NOMO-1 (cell line): ENCODE measurements around the gene C22orf15.

Experiments
- DNase-seq, 2 experiments: peaks; one replicate each; lab custom pipeline; 2025; ENCODE audit not compliant: unreplicated experiment in 2 of 2; lab: John Stamatoyannopoulos, UW

C22orf15 gene, protein sequence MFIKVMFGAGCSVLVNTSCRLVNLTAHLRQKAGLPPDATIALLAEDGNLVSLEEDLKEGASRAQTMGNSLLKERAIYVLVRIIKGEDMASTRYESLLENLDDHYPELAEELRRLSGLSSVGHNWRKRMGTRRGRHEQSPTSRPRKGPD

DNA sequence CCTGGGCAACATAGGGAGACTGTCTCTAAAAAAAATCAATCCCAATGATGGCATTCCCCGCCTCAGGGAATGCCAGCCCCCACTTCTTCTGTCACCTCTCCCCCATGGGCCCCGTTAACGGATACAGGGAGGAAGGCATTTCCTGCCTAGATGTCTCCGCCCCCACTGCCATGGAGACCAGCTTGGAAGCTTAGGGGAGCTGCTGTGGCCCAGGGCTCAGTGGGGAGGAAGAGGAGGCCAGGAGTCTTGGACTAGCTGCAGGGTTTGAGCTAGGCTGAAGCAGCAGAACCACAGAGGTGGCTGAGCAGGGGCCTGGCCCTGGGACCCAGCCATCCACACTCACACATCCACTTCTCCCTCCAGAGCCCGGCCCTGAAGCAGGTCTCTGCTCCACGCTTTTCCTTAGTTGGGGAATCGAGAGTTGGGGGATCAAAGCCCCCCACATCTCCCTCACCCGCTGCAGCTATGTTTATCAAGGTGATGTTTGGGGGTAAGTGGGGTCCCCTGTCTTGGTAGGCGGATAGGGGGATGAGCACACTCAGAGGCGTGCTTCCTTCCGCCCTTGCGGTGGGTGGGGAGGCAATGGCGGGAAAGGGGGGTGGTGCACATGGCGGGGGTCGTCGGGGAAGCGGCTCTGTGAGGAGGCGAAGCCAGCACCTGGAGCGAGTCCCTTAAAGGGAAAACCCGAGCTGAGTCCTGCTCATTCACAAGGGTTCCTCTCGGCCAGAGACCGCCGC, at the start of gene C22orf15:
C22orf15 (plus strand) TSS at position 149 of the 737 bp plus-strand sequence; CDS start at position 466, 317 bp downstream.
- no peak for DNase-seq

DNA sequence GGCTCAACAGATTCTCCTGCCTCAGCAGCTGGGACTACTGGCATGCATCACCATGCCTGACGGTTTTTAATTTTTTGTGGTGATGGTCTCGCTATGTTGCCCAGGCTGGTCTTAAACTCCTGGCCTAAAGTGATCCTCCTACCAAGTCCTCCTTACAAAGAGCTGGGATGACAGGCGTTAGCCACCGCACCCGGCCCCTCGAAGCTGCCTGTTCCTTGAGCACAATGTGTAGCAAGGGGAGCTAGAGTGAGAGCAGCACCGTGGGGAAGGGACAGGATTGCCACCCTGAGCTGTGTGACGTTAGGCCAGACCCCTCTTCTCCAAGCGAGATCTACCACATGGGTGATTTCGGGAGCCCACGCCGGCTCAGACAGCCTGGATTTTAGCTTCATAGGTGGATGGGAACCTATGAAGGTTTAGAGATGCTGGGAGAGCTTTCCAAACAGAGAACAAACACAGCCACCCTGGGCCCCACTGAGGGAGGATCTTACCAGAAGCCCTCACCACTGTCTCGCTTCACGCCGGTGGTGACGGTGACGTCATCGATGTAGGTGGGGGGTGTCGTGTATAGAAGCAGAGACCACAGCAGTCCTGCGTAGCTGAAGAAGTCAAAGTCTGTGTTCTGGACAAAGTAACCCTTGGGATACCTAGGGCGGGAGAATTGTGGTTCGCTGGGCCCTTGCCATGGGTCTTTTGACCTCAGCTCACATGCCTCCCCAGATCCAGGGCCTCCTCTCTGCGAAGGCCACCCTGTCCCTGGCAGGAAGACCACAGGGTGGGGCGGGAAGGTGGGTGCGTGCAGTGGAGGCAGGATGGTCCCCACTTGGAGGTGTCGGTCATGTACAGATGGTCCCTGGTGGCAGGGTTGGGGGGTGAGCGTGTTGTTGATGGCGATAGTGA, 48.8 kb upstream of the C22orf15 start:
- DNase-seq, result no peak

DNA sequence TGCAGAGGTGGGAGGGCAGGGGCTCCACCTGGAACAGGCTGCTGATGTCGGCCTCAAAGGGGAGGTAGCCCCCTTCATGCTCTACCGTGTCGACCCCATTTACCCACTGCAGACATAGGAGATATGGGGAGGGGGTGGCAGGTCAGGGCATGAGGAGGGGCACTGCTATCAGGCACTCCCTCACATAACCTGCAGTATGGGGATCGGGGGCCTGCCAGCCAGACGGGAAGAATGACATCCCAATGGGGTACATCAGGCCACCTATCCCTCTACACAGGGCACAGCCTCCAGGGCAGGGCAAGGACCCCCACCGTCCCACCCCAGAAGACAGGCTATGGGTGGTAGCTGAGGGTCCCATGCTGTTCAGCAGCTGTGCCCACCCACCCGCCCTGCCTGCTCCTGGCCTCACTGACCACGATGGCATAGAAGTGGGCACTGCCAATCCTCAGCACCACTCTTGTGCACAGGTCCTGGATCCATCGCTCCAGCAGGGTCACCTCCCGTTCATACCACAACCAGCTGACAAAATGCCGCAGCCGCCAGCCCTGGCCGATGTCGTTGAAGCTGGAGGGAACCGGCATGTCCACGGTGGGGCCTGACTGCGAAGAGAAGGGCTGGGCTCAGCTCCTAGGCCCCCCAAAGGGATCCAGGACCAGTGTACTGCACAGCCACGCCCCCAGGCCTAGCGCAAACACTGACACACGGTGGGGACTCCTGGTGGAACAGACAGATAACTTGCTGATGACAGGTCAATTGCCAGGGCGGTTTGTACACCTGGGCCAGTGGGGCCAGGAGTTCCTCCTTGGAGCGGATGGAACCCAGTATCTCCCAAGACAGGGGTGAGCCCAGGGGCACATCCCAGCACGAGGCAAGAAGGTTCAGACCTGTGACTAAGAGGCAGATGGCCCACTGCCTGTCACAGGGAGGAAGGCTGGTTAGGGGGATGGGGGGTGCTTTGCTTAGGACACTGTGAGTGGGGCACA, 47.9 kb upstream of the C22orf15 start:
- DNase-seq, result no peak

DNA sequence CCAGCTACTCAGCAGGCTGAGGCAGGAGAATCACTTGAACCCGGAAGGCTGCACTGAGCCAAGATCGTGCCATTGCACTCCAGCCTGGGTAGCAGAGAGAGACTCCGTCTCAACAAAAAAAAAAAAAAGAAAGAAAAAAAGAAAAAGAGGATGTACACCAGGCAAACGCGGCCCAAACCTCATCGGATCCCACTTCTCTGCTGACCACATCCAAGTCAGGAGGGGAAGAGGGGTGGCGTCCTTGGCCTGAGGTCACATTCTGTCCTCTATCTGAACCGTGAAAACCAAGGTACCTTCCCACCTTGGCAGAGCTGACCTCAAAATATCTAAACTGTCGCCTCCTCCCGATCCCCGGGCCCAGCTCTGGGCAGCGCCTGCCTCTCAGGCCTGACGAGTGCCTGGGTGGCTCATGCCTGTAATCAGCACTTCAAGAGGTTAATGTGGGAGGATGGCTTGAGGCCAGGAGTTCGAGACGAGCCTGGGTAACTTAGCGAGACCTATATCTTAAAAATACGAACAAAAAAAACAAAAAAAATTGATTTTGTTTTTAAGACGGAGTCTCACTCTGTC, 46.9 kb upstream of the C22orf15 start:
- peak in 1 of 2 experiments; percentile 4 for DNase-seq

DNA sequence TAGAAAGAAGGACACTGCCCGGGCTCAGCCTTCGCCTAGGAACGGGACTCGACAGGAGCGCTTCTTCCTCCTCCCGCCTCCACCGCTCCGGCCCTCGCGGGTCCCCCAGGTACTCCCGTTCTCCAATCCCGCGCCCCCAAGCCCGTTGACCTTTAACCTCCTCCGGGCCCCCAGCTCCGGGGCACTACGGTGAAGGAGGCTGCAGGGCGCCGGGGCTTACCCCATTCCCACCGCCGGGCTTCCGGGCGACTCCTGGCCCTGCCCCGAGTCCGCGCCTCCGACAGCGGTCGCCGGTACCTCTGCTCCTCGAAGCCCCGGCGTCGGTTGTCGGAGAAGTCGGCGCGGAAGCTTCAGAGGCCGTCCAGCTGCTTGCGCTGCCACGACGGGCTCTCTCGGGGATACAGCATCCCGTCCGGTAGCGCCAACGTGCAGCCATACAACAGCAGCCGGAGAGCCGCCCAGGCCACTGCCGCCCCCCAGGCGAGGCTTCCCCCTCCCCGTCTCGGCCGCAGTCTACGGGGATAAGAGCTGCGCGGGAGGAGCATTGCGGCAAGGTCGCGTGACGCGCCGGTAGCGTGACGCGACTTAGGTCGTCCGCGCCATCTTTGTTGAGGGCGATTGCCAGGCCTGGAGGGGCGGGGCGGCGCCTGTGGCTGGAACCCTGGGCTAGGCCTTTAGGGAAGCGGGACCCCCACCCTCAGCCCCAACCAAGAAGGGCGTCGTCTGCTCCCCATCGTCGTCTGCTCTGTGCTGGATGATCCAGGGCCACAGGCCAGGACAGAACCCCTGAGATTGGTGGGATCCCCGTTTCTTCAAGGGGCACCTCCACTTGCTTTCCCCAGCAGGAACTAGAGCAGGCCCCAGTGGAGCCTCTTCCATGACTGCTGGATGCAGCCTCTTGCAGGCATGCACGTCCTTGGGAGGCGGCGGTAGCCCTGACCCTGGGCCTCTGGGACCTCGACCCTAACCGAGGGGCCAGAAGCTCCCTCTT, 45.7 kb upstream of the C22orf15 start:
- peak; percentile 71 to 83 for DNase-seq

DNA sequence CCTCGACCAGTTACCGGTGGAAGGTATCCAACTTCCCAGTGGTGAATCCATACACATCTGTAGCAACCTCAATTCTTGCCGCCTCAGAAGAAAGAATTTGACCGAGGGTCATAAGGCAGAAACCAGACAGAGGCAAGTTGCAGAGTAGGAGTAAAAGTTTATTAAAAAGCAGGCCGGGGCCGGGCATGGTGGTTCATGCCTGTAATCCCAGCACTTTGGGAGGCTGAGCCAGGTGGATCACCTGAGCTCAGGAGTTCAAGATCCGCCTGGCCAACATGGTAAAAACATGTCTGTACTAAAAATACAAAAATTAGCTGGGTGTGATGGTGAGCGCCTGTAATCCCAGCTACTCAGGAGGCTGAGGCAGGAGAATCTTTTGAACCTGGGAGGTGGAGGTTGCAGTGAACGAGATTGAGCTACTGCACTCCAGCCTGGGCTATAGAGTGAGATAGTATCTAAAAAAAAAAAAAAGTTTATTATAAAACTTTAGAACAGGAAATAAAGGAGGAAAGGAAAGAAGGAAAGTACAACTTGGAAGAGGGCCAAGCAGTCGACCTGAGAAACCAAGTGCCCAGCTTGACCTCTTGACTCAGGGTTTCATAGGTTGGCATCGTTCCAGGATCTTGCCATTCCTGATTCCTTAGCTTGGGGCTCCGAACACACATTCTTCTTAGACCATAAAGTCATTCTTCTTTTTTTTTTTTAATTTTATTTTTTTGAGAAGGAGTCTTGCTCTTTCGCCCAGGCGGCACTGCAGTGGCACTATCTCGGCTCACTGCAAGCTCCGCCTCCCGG, 44.2 kb upstream of the C22orf15 start:
- DNase-seq, result no peak

DNA sequence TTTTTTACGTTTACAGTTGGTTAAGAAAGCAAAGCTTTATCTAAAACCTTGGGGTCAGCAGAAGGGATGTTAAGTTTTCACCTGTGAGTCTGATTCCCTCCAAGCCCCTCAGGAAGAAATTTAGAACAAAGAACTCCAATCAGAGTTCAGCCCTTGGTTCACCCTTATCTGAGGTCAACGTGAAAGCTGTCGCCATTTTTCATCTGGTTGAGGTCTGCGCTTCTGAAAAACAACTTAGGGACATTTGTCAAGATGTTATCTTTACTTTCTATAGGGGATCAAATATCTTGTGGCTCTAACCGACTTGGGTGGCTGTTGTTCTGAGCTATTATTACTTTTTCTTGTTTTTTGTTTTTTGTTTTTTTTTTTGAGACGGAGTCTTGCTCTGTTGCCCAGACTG, 41.9 kb upstream of the C22orf15 start:
- no peak for DNase-seq

DNA sequence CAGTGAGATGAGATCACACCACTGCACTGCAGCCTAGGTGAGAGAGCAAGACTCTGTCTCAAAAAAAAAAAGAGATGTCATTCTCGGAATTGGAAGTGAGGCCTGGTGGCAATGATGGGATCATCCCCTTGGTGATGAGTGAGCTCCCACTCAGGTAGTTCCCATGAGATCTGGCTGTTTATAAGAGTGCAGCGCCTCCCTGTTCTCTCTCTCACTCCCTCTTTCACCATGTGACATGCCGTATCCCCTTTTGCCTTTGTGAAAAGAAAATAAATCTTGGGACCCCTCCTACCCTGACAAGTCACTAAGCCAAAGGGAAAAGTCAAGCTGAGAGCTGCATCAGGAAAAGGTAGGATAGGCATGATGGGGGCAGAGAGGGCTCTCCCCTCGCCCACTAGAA, 40.6 kb upstream of the C22orf15 start:
- no peak for DNase-seq

DNA sequence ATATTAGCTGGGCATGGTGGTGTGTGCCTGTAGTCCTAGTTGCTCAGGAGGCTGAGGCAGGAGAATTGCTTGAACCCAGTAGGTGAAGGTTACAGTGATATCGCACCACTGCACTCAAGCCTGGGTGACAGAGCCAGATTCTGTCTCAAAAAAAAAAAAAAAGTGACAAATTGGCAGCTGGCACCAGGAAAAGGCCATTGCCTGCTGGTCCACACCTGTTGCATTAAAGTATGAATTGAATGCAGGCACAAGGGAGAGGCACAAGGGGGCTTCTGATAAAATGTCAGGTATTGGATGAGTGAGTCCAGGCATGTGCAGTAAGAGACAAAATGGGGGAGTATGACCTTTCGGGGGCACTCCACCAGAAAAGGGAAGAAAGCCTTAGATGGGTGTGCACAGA, 40.1 kb upstream of the C22orf15 start:
- DNase-seq, result no peak

DNA sequence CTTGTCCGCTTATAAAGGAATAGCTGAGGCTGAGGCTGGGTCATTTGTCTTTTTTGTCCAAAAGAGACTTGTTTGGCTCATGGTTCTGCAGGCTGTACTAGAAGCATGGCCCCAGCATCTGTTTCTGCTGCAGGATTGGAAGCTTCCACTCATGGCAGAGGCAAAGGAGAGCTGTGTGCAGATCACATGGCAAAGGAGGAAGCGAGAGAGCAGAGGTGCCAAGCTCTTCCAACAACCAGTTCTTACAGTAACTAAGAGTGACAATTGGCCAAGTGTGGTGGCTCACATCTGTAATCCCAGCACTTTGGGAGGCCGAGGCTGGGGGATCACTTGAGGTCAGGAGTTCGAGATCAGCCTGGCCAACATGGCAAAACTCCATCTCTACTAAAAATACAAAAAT, 34.7 kb upstream of the C22orf15 start:
- DNase-seq, result peak; percentile 7 to 25

DNA sequence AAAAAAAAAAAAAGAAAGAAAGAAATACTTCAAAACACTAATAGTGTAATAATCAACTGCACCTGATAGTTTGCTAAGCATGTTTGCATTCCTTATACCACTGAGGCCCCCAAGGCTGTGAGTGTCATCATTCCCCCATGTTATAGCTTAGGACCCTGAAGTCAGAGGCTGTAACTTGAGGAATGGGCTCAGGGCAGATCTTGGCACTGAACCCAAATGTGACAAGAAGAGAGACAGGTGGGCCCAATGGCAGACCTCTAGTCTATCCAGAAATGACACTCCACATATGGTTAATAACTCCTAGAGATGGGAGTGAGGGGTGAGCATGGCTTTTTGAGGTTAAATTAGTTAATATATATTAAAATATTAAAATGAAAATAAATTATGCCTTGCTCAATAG, 25.1 kb upstream of the C22orf15 start:
- no peak for DNase-seq

DNA sequence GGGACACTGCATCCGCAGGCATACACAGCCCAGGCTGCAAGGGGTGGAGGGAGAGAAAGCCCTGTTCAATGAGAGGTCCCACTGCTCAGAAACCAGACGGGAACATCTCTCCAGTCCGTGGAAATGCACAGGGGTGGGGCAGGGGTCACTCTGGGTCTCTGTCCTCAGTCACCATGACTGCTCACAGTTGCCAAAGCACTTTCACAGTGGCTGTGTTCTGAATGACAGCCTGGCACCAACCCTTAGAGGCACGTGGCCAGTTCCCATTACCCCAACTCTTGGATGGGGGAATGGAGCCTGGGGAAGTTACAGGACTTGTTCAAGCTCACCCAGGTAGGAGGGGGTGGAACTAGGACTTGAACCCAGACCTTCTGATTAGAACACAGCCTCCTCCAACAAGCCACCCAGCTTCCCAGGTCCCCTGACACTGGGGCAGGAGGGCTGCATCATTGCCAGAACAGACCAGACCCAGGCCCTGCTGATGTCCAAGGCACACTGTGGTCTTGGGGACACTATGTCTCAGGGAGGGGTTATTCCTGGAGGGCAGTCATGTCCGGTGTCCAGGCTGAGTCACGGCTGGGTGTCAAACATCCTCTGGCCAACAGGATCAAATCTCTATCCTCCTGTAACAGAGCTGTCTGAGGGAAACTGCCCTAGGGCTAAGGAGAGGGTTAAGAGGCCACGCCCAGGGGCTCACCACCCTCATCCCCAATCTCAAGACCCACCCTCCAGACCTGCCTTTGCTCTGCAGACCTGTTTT, 20.1 kb upstream of the C22orf15 start:
- no peak for DNase-seq

DNA sequence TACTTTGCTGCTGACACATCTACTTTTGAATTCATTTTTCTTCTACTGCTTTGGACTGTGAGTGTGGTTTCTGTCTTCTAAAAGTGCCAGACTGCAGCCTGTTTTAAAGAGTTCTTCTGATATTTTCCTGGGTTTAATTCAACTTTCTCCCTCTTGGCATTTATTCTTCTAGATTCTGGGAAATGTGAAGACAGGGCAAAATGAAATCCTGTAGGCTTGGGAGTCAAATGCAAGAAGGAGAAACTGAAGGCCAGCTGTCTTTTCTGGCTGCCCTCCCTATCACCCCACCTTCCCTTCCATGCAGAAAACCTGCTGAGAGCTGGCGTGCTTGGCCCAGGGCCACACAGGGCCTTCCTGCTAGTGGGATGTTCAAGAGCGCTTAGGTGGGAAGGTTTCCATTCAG, 19.5 kb upstream of the C22orf15 start:
- DNase-seq, result no peak

DNA sequence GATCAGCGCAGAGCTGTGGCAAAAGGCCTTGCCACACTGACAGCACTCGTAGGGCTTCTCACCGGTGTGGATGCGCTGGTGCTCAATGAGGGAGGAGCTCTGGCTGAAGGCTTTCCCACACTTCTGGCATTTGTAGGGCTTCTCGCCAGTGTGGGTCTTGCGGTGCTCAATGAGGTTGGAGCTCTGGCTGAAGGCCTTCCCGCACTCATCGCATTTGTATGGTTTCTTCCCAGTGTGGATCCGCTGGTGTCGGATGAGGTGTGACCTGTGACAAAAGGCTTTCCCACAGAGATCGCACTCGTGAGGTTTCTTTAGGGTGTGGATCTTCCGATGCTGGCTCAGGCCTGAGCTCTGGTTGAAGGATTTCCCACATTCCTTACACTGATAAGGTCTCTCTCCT, 18.8 kb upstream of the C22orf15 start:
- no peak for DNase-seq

DNA sequence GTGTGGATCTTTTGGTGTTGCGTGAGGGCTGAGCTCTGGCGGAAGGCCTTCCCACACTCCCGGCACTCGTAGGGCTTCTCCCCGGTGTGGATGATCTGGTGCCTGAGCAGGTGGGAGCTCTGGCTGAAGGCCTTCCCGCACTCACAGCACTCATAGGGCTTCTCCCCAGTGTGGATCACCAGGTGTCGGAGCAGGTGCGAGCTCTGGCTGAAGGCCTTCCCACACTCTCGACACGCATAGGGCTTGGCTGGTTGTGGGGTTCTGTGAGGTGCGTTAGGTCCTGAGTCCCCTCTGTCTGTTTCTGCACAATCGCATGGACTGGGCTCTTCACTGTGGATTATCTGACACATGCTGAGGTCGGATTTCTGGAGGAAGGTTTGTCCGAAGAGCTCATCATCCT, 18.3 kb upstream of the C22orf15 start:
- DNase-seq, result no peak

DNA sequence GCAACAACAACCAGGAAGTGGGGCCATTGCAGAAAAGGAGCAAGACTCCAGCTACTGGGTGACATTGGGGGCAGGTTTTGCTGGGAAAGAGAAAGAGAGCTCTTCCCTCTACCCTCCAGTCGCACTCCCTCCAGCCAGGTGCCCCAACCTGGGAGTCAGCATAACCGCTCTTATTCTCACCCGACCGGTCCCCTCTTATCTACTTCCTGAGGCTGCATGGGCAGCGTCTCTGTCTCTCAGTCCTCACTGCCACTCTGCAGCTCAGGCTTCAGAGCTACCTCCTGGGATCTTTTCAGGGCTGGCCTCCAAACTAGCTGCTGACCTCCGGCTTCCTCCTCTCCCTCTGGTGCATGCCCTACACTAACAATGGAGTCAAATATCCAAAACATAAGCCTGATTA, 17.0 kb upstream of the C22orf15 start:
- no peak for DNase-seq

DNA sequence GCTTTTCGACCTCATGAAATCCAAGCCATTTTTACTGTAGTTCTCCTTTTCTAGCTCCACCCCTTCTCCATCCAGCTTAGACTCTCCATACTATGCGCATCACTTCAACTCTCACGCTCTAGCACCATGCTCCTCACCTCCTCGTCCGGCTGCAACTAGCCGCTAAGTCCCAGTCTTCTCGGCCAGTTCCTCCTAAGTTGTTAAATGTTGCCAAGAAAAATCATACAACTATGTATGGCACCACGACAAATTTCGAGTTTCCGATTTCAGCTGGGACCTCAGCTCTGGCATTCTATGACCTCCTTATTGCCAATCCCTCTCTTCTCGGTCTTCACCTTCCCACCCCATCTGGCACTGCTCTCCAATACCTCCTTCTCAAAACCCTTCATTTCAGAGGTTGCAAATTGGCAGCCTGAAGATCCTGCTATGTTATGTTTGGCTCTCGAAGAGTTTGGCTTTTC, 12.9 kb upstream of the C22orf15 start:
- peak; percentile 36 to 71 for DNase-seq
